ENCODE results near the gene PPP6R3. TPM values are rescaled to one million over a fixed set of nuclear protein-coding genes. Genes with fewer than 3 reads are reported as not detected.

The PPP6R3 gene
- total and polyA plus RNA-seq, 2 of the 8 experiments (the other 6 are each of a cell fraction or from before 2014, with no cell fraction given), result 44.6 to 150 TPM

GRCh38 chr11:68565768-68566167, 105.2 kb downstream of the PPP6R3 start:
- DNase-seq (ENCODE audit: low read depth in 1 of 2, low spot score in 2 of 2) (no peak), FAIRE-seq (no peak)

More at GRCh38 chr11:68565768-68566167, 105.2 kb downstream of the PPP6R3 start:
- no peak overlapping the region for H3K4me2 ChIP-seq (ENCODE audit: insufficient read depth in 1 of 2, low read depth in 2 of 2, low read length in 2 of 2)
- H3K4ac ChIP-seq (replicated peaks; ENCODE audit: insufficient read length, low read depth, low read length), result no peak overlapping the region
- no peak overlapping the region for H2BK12ac ChIP-seq (ENCODE audit: low read depth, low read length)
- peaks cover 14 to 58% (median 37%) of the 10 kb centered on the region in 4 experiments for H3K36me3 ChIP-seq (ENCODE audit: control insufficient read depth in 2 of 4, insufficient read depth in 4 of 4, low read length in 3 of 4)
- H3K14ac ChIP-seq (ENCODE audit: insufficient read length), result no peak overlapping the region
- no peak overlapping the region for H2BK20ac ChIP-seq (ENCODE audit: low read length)
- peaks cover 0 to 12% of the 10 kb centered on the region in 2 experiments; a peak in 2 of 4 replicates for H3K79me2 ChIP-seq (ENCODE audit: control insufficient read depth in 1 of 2, insufficient read depth in 2 of 2, low read length in 2 of 2)
- no peak overlapping the region for H4K5ac ChIP-seq (ENCODE audit: insufficient read length, low read depth, low read length)
- no peak overlapping the region for H3K18ac ChIP-seq (ENCODE audit: extremely low read depth, low read length)
- no peaks in the 10 kb centered on the region for H3K4me1 ChIP-seq (replicated peaks in 1 of 4; ENCODE audit: control insufficient read depth in 3 of 4, insufficient read depth in 4 of 4, low read length in 3 of 4)
- no peaks in the 10 kb centered on the region for H3K9me3 ChIP-seq (ENCODE audit: insufficient read depth in 2 of 2, low read depth in 1 of 2, low read length in 1 of 2)
- H2BK15ac ChIP-seq (ENCODE audit: low read length), result no peak overlapping the region
- no peaks in the 10 kb centered on the region for H3K23me2 ChIP-seq (ENCODE audit: low read depth, low read length)
- H3K23ac ChIP-seq (ENCODE audit: insufficient read length), result no peak overlapping the region
- 95% methylated on average over 5 of the region's 5 CpGs; no CpG with 5 or more reads in 1 of the 2 experiments for WGBS, 2 experiments (ENCODE audit: extremely low coverage in 1 of 2, insufficient coverage in 1 of 2, insufficient read length in 1 of 2, insufficient replicate concordance in 2 of 2, low coverage in 1 of 2, low lambda C conversion rate in 2 of 2, missing lambda C conversion rate in 1 of 2)
- no peak overlapping the region for H3K9ac ChIP-seq (replicated peaks in 1 of 4; ENCODE audit: extremely low read depth in 1 of 4, low read depth in 3 of 4, low read length in 3 of 4)
- H3K79me1 ChIP-seq (ENCODE audit: low read depth, low read length), result no peaks in the 10 kb centered on the region; the same call in 1 of the 2 replicates
- H3K27me3 ChIP-seq (replicated peaks in 1 of 4; ENCODE audit: control insufficient read depth in 3 of 4, extremely low read depth in 1 of 4, insufficient read depth in 3 of 4, low read length in 3 of 4), result no peaks in the 10 kb centered on the region
- peaks cover 3% of the 10 kb centered on the region in 2 experiments for H4K20me1 ChIP-seq (replicated peaks in 1 of 2; ENCODE audit: control insufficient read depth in 1 of 2, insufficient read depth in 2 of 2, low read length in 2 of 2)
- ChIA-PET CTCF (ENCODE audit: partially characterized antibody) (no interaction called here), POLR2A (ENCODE audit: partially characterized antibody) (no interaction called here)
- no peak overlapping the region for H2AK5ac ChIP-seq (ENCODE audit: low read depth, low read length)
- no peak overlapping the region for H2AFZ ChIP-seq (ENCODE audit: low read length)
- H2BK5ac ChIP-seq (ENCODE audit: low read depth, low read length), result no peak overlapping the region
- no peak overlapping the region for H4K8ac ChIP-seq (ENCODE audit: extremely low read depth, insufficient read depth, low read length)
- H3K4me3 ChIP-seq (ENCODE audit: extremely low read depth in 1 of 4, insufficient read depth in 2 of 4, low read depth in 3 of 4, low read length in 4 of 4), result no peak overlapping the region
- no peak overlapping the region for H3K56ac ChIP-seq (replicated peaks; ENCODE audit: insufficient read length, low read depth, low read length)
- H2BK120ac ChIP-seq (replicated peaks; ENCODE audit: low read depth, low read length), result no peak overlapping the region
- no peak for TF ChIP-seq SIN3A (conservative IDR thresholded peaks at IDR 0.05 in 1 of 2, IDR thresholded peaks at IDR 0.05 in 1 of 2; ENCODE audit: low read depth in 1 of 2, low read length in 2 of 2)
- TF ChIP-seq JUND (IDR thresholded peaks at IDR 0.05; ENCODE audit: low read length), result no peak
- TF ChIP-seq EP300 (IDR thresholded peaks at IDR 0.05; ENCODE audit: borderline replicate concordance in 1 of 2, low read depth in 2 of 2, low read length in 2 of 2), result no peak
- TF ChIP-seq GABPA (IDR thresholded peaks at IDR 0.05; ENCODE audit: borderline replicate concordance, insufficient read depth, low read length), result no peak
- TF ChIP-seq CHD1 (IDR thresholded peaks at IDR 0.05; ENCODE audit: low read depth, low read length), result no peak
- TF ChIP-seq ZNF274 (IDR thresholded peaks at IDR 0.05; ENCODE audit: borderline replicate concordance, extremely low read depth, low read length), result no peak
- TF ChIP-seq BCL11A (IDR thresholded peaks at IDR 0.05; ENCODE audit: low read depth in 2 of 2, low read length in 2 of 2), result no peak
- no peak for TF ChIP-seq RBBP5 (IDR thresholded peaks at IDR 0.05; ENCODE audit: borderline replicate concordance, low read depth, low read length)
- no peak for TF ChIP-seq CBX8 (IDR thresholded peaks at IDR 0.05; ENCODE audit: borderline replicate concordance, low read depth, low read length)
- no peak overlapping the region for H4K91ac ChIP-seq (replicated peaks; ENCODE audit: insufficient read length, low read length)
- H3K27ac ChIP-seq (ENCODE audit: low read depth, low read length), result no peak overlapping the region
